OCI-LY3 (cell line): ENCODE data around the gene HTRA1.

Experiments used
- CTCF ChIP-seq: fragments of 200-600, 300-600 bp; sonication (generic); IDR thresholded peaks from 2 replicates; pipeline ENCODE4 v1.5.1; 2014; ENCODE audit warnings: antibody characterized with exemption, low read length, low read depth
- EZH2phosphoT487 ChIP-seq: fragments of 200-600 bp; shearing (Covaris generic); IDR thresholded peaks from 2 replicates; pipeline ENCODE4 v1.6.1; 2018; ENCODE audit warnings: antibody characterized with exemption, mixed run types, low read depth

GRCh38 chr10:122494173-122494820 is 32.9 kb downstream of the HTRA1 start:
- no peak for TF ChIP-seq CTCF
- TF ChIP-seq EZH2phosphoT487 = no peak
